ENCODE measurements around the gene XYLT2.

The XYLT2 gene

GRCh38 chr17:50348522-50349242, 2.8 kb downstream of the XYLT2 start:
- DNase-seq (ENCODE audit: low spot score): no peak

DNA sequence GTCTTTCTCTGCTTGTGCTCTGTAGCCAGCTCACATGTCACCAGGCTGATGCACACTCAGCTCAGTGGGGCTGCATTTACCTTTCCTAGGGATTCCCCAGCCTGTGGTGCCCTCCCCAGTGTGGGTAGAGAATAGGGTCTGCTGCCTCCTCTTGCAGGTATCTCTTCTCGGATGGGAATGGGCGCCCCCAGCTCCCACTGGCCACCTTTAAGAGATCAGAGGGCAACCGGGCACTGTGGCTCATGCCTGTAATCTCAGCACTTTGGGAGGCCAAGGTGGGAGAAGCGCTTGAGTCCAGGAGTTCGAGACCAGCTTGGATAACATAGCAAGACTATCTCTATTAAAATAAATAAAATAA, 3.3 kb downstream of the XYLT2 start:
- no peak for DNase-seq (ENCODE audit: low spot score)

DNA sequence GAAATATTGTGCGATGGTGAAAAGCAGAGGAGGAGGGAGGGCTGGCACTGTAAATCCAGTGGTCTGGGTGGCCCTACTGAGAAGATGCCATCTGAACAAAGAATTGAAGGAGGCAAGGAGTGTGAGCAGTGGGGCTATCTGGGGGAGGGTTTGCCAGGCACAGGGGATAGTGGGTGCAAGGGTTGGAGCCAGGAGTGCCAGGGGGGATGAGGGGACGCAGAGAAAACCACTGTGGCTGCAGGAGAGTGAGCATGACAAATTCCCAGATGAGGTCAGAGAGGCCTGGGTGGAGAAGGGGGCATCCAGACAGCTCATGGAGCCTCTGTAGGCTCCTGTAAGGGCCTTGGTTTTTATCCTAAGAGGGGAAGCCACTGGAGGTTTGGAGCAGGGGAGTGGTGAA, 4.8 kb downstream of the XYLT2 start:
- DNase-seq (ENCODE audit: low spot score): no peak

GRCh38 chr17:50352072-50352692, 6.3 kb downstream of the XYLT2 start:
- DNase-seq (ENCODE audit: low spot score): no peak

DNA sequence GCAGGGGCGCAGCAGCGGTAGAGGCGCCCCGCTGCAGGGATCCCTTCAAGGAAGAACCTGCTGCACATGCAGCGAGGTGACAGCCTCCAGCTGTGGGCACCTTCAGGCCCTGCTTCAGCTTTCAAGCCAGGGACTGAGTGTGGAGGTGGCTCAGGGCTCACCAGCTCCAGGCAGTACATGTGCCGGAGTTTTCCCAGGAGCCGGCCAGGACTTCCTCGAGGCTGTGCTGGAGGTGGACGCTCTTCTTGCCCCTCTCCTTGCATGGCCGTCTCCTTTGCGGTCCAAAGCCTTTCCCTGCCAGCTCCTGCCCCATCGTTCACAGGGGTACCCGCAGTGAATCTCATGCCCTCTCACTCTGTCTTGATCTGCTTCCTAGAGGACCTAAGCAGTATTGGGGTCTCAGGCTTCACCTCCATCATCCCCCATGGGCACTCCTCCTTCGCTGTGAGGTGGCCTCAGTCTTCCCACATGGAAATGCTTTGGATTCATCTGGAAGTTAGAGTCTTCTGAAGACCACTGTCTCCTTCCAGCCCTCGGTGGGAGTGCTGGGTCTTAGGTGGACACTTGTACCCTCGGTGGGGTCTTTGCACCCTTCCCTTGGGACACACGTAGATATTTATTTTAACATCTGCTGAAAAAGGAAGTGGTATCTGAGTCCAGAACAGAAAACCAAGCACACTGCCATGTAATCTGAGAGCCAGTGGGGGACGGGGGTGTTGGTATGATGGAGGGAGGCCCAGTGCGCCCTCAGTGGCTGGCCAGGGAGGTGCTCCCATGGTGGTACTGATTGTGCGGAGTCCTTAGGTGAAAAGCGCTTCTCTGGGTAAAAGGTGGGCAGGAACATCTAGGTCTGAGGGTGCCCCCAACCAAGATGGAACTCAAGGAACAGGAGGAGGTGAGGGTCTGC, 7.0 kb downstream of the XYLT2 start:
- no peak for DNase-seq (ENCODE audit: low spot score)

DNA sequence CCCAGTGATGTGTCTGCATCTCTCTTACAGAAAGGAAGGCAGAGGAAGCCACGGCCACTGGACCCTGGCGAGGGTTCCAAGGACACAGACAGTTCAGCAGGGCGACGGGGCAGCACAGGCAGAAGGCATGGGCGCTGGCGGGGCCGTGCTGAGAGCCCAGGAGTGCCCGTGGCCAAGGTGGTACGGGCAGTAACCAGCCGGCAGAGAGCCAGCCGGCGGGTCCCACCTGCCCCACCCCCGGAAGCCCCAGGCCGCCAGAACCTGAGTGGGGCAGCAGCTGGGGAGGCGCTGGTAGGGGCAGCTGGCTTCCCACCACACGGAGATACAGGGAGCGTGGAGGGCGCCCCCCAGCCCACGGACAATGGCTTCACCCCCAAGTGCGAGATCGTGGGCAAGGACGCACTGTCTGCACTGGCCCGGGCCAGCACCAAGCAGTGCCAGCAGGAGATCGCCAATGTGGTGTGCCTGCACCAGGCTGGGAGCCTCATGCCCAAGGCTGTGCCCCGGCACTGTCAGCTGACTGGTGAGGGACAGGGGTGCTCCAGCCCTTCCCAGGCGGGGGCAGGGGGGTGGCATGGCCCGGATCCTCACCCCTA, 7.8 kb downstream of the XYLT2 start:
- no peak for DNase-seq (ENCODE audit: low spot score)

- no peak for DNase-seq (ENCODE audit: low spot score)
Measured at GRCh38 chr17:50354198-50354597, 8.3 kb downstream of the XYLT2 start.

GRCh38 chr17:50354776-50355175, 8.8 kb downstream of the XYLT2 start:
- DNase-seq (ENCODE audit: low spot score): no peak

- no peak for DNase-seq (ENCODE audit: low spot score)
Measured at GRCh38 chr17:50355336-50355700, 9.4 kb downstream of the XYLT2 start.

DNA sequence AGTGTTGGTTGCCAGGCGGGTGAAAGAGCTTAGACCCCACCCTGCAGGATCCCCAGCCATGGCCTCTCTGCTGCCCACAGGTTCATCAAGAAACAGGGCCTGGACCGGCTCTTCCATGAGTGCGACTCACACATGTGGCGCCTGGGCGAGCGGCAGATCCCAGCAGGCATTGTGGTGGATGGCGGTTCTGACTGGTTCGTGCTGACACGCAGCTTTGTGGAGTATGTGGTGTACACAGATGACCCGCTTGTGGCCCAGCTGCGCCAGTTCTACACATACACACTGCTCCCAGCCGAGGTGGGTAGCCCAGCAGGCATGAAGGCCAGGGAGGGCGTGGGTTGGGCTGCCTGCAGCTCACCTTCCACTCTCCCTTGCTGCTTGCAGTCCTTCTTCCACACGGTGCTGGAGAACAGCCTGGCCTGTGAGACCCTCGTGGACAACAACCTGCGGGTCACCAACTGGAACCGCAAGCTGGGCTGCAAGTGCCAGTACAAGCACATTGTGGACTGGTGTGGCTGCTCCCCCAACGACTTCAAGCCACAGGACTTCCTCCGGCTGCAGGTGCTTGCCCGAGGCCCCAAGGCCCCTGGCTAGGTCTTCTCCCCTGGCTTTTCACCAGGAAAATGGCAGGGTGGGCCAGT, 9.9 kb downstream of the XYLT2 start:
- no peak for DNase-seq (ENCODE audit: low spot score)

- DNase-seq (ENCODE audit: low spot score): no peak
Measured at GRCh38 chr17:50356418-50356817, 10.5 kb downstream of the XYLT2 start.

GRCh38 chr17:50356892-50357510, 11.1 kb downstream of the XYLT2 start:
- DNase-seq (ENCODE audit: low spot score): no peak

- no peak for DNase-seq (ENCODE audit: low spot score)
Measured at GRCh38 chr17:50358177-50358576, 12.3 kb downstream of the XYLT2 start.

GRCh38 chr17:50359005-50359699, 13.2 kb downstream of the XYLT2 start:
- no peak for DNase-seq (ENCODE audit: low spot score)

DNA sequence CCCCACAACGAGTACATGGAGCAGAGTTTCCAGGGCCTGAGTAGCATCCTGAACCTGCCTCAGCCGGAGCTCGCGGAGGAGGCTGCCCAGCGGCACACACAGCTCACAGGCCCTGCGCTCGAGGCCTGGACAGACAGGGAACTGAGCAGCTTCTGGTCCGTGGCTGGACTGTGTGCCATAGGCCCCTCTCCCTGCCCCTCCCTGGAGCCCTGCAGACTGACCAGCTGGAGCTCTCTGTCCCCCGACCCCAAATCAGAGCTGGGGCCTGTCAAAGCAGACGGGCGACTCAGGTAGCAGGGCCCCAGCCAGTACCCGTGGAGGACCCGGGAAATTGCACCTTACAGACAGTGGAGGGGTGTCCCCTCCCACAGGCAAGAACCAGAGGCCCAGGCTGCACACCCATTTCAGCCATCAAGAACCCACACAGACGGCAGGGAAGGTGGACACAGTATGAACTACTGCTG, 14.1 kb downstream of the XYLT2 start:
- DNase-seq (ENCODE audit: low spot score): no peak

DNA sequence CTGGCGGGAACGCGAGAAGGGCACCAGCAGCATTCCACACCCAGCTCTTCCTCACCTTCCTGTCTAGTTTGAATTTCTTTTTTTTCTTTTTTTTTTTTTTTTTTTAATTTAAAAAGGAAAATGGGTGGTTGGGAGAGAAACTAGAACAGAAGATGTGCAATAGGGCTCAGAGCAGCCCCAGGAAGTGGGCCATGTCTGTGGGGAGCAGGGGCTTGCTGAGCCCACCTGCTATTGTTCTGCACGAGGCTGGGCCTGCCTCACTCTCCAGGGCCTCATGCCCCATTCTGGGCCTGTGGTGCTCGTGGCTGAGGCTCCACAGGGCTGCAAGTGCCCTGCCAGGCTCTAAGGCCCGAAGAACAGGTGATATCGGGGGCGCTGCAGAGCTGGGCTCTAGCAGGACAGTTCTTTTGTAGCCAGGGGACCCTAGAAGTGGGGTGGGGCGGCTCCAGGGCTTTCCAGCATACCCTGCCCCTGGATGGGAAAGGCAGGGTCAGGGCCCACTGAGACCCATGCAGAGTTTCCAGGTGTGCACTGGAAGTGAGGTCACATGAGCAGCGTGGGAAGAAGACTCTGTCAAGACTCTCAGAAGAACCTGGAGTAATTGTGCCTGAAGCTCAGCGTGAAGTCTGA, 14.7 kb downstream of the XYLT2 start:
- DNase-seq (ENCODE audit: low spot score): no peak

DNA sequence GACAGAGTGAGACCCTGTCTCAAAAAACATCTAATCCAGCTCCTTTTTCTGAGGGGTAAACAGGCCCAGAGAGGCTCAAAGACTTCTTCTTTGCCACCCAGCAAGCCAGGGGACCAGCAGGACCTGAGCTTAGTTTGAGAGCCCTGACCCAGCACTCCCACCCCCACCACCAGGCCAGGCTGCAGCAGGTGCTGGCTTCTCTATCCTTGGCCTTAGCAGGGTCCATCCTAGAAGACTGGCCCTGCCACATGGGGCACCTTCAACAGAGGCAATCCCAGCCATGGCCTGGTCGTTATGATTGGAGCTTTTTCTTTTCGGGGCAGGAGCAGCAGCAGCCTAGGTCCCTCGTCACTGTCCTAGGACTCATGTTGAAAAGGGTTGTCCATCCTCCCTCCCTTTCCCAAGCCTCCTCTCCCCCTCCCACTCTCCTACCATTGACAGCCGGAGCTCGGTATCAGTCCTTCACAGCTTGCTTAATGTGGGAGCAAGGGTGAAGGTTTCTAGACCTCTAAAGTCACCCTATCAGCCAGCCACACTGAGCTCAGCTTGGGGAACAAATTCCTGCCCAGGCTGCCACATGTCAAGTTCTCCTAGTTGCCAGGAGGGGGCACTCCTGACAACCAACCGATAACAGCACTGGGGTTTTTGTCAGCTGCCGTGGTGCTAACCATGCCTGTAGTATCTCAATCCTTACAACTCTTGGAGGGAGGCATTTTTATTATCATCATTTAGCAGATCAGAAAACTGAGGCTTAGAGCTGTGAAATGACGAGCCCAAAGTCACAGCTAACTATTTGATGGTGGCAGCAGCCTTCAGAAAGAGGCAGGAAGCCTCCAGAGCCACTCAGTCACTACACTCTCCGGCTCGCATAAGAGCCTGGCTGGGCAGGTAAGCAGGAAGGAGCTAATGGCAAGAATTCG, 15.9 kb downstream of the XYLT2 start:
- DNase-seq (ENCODE audit: low spot score): peak; percentile 57

DNA sequence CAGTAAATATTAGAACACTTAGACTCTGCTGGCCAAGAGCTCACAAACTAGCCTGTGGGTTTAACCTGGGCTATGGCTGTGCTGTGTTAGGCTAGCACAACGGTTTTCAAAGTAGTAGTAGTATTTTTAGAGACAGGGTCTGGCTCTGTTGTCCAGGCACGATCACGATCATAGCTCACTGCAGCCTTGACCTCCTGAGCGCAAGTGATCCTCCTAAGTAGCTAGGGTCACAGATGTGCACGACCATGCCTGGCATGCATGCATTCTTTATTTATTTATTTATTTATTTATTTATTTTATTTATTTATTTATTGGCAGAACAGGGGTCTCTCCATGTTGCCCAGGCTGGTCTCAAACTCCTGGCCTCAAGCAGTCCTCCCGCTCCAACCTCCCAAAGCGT, 16.7 kb downstream of the XYLT2 start:
- DNase-seq (ENCODE audit: low spot score): no peak

Data from LoVo (cell line).